ENCODE results near the gene ARMH3. TPM values are rescaled to one million over a fixed set of nuclear protein-coding genes. Genes with fewer than 3 reads are reported as not detected.

Gene ARMH3
- total RNA-seq, 5 donors from 2014 or later (not counting 1 experiment from before 2014, with no cell fraction given) = 26.4 to 30.0 (median 27.2) TPM

GRCh38 chr10:101935431-101935830 lies 120.5 kb downstream of the ARMH3 start:
- ChIA-PET CTCF (no interaction called here), POLR2A (no interaction called here)
- peaks cover 5 to 17% of the 10 kb centered on the region in 2 donors for H3K36me3 ChIP-seq (ENCODE audit: control insufficient read depth in 2 of 2, extremely low read depth in 1 of 2, insufficient read depth in 1 of 2, low read length in 1 of 2)
- ATAC-seq (replicated peaks in 1 of 4) (no peak), DNase-seq (no peak)
- H3K27ac Mint-ChIP-seq = no peak overlapping the region
- 100% methylated on average over 2 of the region's 2 CpGs for WGBS (ENCODE audit: insufficient coverage)
- H3K27ac ChIP-seq (ENCODE audit: low read length) = no peak overlapping the region
- H3K36me3 Mint-ChIP-seq = peaks cover 61% of the 10 kb centered on the region
- H3K4me3 Mint-ChIP-seq = no peak overlapping the region
- H3K9me3 Mint-ChIP-seq = no peaks in the 10 kb centered on the region
- H3K4me3 ChIP-seq (ENCODE audit: control insufficient read depth in 1 of 2, extremely low read depth in 1 of 2, low read length in 1 of 2) = no peak overlapping the region
- no peaks in the 10 kb centered on the region for H3K27me3 Mint-ChIP-seq
- H3K9me3 ChIP-seq = no peaks in the 10 kb centered on the region
- H3K4me1 Mint-ChIP-seq = peaks cover 4 to 17% (median 13%) of the 10 kb centered on the region in 3 donors
- no peaks in the 10 kb centered on the region for H3K27me3 ChIP-seq (replicated peaks in 1 of 2; ENCODE audit: control insufficient read depth in 2 of 2, extremely low read depth in 1 of 2, insufficient read depth in 2 of 2, low read length in 1 of 2)
- H3K4me1 ChIP-seq (ENCODE audit: control insufficient read depth in 1 of 2, extremely low read depth in 1 of 2, insufficient read depth in 2 of 2, low read length in 2 of 2) = no peaks in the 10 kb centered on the region

GRCh38 chr10:101934686-101935305 lies 121.2 kb downstream of the ARMH3 start:
- H3K27ac ChIP-seq (ENCODE audit: low read length) = no peak overlapping the region
- peaks cover 5 to 16% of the 10 kb centered on the region in 2 donors for H3K36me3 ChIP-seq (ENCODE audit: control insufficient read depth in 2 of 2, extremely low read depth in 1 of 2, insufficient read depth in 1 of 2, low read length in 1 of 2)
- H3K4me1 ChIP-seq (ENCODE audit: control insufficient read depth in 1 of 2, extremely low read depth in 1 of 2, insufficient read depth in 2 of 2, low read length in 2 of 2) = no peaks in the 10 kb centered on the region
- Mint-ChIP-seq H3K4me3 (no peak overlapping the region), H3K4me1 (peaks cover 4 to 17% (median 11%) of the 10 kb centered on the region in 3 donors), H3K27ac (no peak overlapping the region), H3K9me3 (no peaks in the 10 kb centered on the region), H3K27me3 (no peaks in the 10 kb centered on the region), H3K36me3 (peaks cover 57% of the 10 kb centered on the region)
- ChIA-PET CTCF (no interaction called here), POLR2A (no interaction called here)
- no CpG with 5 or more reads among the region's 3 CpGs for whole genome bisulfite sequencing (ENCODE audit: insufficient coverage)
- H3K4me3 ChIP-seq (ENCODE audit: control insufficient read depth in 1 of 2, extremely low read depth in 1 of 2, low read length in 1 of 2) = no peak overlapping the region
- no peak for DNase-seq
- no peaks in the 10 kb centered on the region for H3K27me3 ChIP-seq (replicated peaks in 1 of 2; ENCODE audit: control insufficient read depth in 2 of 2, extremely low read depth in 1 of 2, insufficient read depth in 2 of 2, low read length in 1 of 2)
- ATAC-seq (replicated peaks in 1 of 4) = no peak
- no peaks in the 10 kb centered on the region for H3K9me3 ChIP-seq

- H3K27me3 ChIP-seq (replicated peaks in 1 of 2; ENCODE audit: control insufficient read depth in 2 of 2, extremely low read depth in 1 of 2, insufficient read depth in 2 of 2, low read length in 1 of 2) = no peaks in the 10 kb centered on the region
- ATAC-seq (replicated peaks in 1 of 4) = no peak
- no peaks in the 10 kb centered on the region for H3K27me3 Mint-ChIP-seq
- H3K4me3 Mint-ChIP-seq = no peak overlapping the region
- WGBS (ENCODE audit: insufficient coverage) = no CpG with 5 or more reads among the region's 4 CpGs
- ChIA-PET CTCF (interaction anchor here in 1 of 2 donors (0.6 kb wide), 1 partner anchor 73 kb away, joined by 5 read pairs; no protein-coding TSS in a partner anchor), POLR2A (interaction anchor here in 1 of 2 donors (0.6 kb wide), 1 partner anchor 10 kb away, joined by 6 read pairs; no protein-coding TSS in a partner anchor)
- peaks cover 4 to 17% (median 9%) of the 10 kb centered on the region in 3 donors for H3K4me1 Mint-ChIP-seq
- H3K4me1 ChIP-seq (ENCODE audit: control insufficient read depth in 1 of 2, extremely low read depth in 1 of 2, insufficient read depth in 2 of 2, low read length in 2 of 2) = no peaks in the 10 kb centered on the region
- H3K4me3 ChIP-seq (ENCODE audit: control insufficient read depth in 1 of 2, extremely low read depth in 1 of 2, low read length in 1 of 2) = no peak overlapping the region
- H3K27ac ChIP-seq (ENCODE audit: low read length) = no peak overlapping the region
- no peak for DNase-seq
- peak overlapping the region in 1 of 2 donors; percentile 34 for H3K27ac Mint-ChIP-seq
- peaks cover 49% of the 10 kb centered on the region for H3K36me3 Mint-ChIP-seq
- no peaks in the 10 kb centered on the region for H3K9me3 ChIP-seq
- H3K9me3 Mint-ChIP-seq = no peaks in the 10 kb centered on the region
- H3K36me3 ChIP-seq (ENCODE audit: control insufficient read depth in 2 of 2, extremely low read depth in 1 of 2, insufficient read depth in 1 of 2, low read length in 1 of 2) = peaks cover 5 to 11% of the 10 kb centered on the region in 2 donors
Observed at GRCh38 chr10:101933976-101934375, 122.0 kb downstream of the ARMH3 start.

- H3K9me3 ChIP-seq = no peaks in the 10 kb centered on the region
- peaks cover 4 to 17% (median 6%) of the 10 kb centered on the region in 3 donors for H3K4me1 Mint-ChIP-seq
- no peaks in the 10 kb centered on the region for H3K9me3 Mint-ChIP-seq
- H3K4me3 ChIP-seq (ENCODE audit: control insufficient read depth in 1 of 2, extremely low read depth in 1 of 2, low read length in 1 of 2) = no peak overlapping the region
- no peak for ATAC-seq (replicated peaks in 1 of 4)
- no peak overlapping the region for H3K27ac Mint-ChIP-seq
- no peak overlapping the region for H3K27ac ChIP-seq (ENCODE audit: low read length)
- no peaks in the 10 kb centered on the region for H3K4me1 ChIP-seq (ENCODE audit: control insufficient read depth in 1 of 2, extremely low read depth in 1 of 2, insufficient read depth in 2 of 2, low read length in 2 of 2)
- no peaks in the 10 kb centered on the region for H3K27me3 ChIP-seq (replicated peaks in 1 of 2; ENCODE audit: control insufficient read depth in 2 of 2, extremely low read depth in 1 of 2, insufficient read depth in 2 of 2, low read length in 1 of 2)
- CTCF ChIA-PET = no interaction called here
- H3K36me3 Mint-ChIP-seq = peaks cover 46% of the 10 kb centered on the region
- no peaks in the 10 kb centered on the region for H3K27me3 Mint-ChIP-seq
- no peak overlapping the region for H3K4me3 Mint-ChIP-seq
- DNase-seq = no peak
- POLR2A ChIA-PET = no interaction called here
- peaks cover 0 to 2% of the 10 kb centered on the region in 2 donors for H3K36me3 ChIP-seq (ENCODE audit: control insufficient read depth in 2 of 2, extremely low read depth in 1 of 2, insufficient read depth in 1 of 2, low read length in 1 of 2)
- WGBS (ENCODE audit: insufficient coverage) = no CpG with 5 or more reads among the region's 4 CpGs
Observed at GRCh38 chr10:101932183-101932582, 123.8 kb downstream of the ARMH3 start.

GRCh38 chr10:101925027-101925426 lies 130.9 kb downstream of the ARMH3 start:
- H3K27me3 ChIP-seq (replicated peaks in 1 of 2; ENCODE audit: control insufficient read depth in 2 of 2, extremely low read depth in 1 of 2, insufficient read depth in 2 of 2, low read length in 1 of 2) = no peaks in the 10 kb centered on the region
- no peaks in the 10 kb centered on the region for H3K36me3 ChIP-seq (ENCODE audit: control insufficient read depth in 2 of 2, extremely low read depth in 1 of 2, insufficient read depth in 1 of 2, low read length in 1 of 2)
- no peaks in the 10 kb centered on the region for H3K9me3 ChIP-seq
- H3K4me3 Mint-ChIP-seq = no peak overlapping the region
- no peaks in the 10 kb centered on the region for H3K27me3 Mint-ChIP-seq
- ChIA-PET CTCF (no interaction called here), POLR2A (no interaction called here)
- no CpG with 5 or more reads among the region's 2 CpGs for WGBS (ENCODE audit: insufficient coverage)
- H3K9me3 Mint-ChIP-seq = no peaks in the 10 kb centered on the region
- H3K36me3 Mint-ChIP-seq = peaks cover 36% of the 10 kb centered on the region
- no peak for DNase-seq
- H3K4me1 ChIP-seq (ENCODE audit: control insufficient read depth in 1 of 2, extremely low read depth in 1 of 2, insufficient read depth in 2 of 2, low read length in 2 of 2) = no peaks in the 10 kb centered on the region
- no peak for ATAC-seq (replicated peaks in 1 of 4)
- H3K27ac ChIP-seq (ENCODE audit: low read length) = no peak overlapping the region
- H3K27ac Mint-ChIP-seq = no peak overlapping the region
- H3K4me3 ChIP-seq (ENCODE audit: control insufficient read depth in 1 of 2, extremely low read depth in 1 of 2, low read length in 1 of 2) = no peak overlapping the region
- peaks cover 0 to 3% (median 0%) of the 10 kb centered on the region in 3 donors for H3K4me1 Mint-ChIP-seq

GRCh38 chr10:101923256-101923655 lies 132.7 kb downstream of the ARMH3 start:
- Mint-ChIP-seq H3K27ac (peak overlapping the region in 1 of 2 donors; percentile 34), H3K27me3 (no peaks in the 10 kb centered on the region), H3K36me3 (peaks cover 39% of the 10 kb centered on the region), H3K9me3 (no peaks in the 10 kb centered on the region), H3K4me1 (peaks cover 0 to 3% (median 0%) of the 10 kb centered on the region in 3 donors), H3K4me3 (no peak overlapping the region)
- ChIA-PET CTCF (no interaction called here), POLR2A (no interaction called here)
- ATAC-seq (replicated peaks in 1 of 4) (no peak), DNase-seq (no peak)
- H3K27ac ChIP-seq (ENCODE audit: low read length) = no peak overlapping the region
- no peaks in the 10 kb centered on the region for H3K9me3 ChIP-seq
- H3K4me3 ChIP-seq (ENCODE audit: control insufficient read depth in 1 of 2, extremely low read depth in 1 of 2, low read length in 1 of 2) = no peak overlapping the region
- no peaks in the 10 kb centered on the region for H3K36me3 ChIP-seq (ENCODE audit: control insufficient read depth in 2 of 2, extremely low read depth in 1 of 2, insufficient read depth in 1 of 2, low read length in 1 of 2)
- H3K4me1 ChIP-seq (ENCODE audit: control insufficient read depth in 1 of 2, extremely low read depth in 1 of 2, insufficient read depth in 2 of 2, low read length in 2 of 2) = no peaks in the 10 kb centered on the region
- no peaks in the 10 kb centered on the region for H3K27me3 ChIP-seq (replicated peaks in 1 of 2; ENCODE audit: control insufficient read depth in 2 of 2, extremely low read depth in 1 of 2, insufficient read depth in 2 of 2, low read length in 1 of 2)
